SHP77 treated with DMSO at 0.1 percent for 48 hours (cell line): Measurements from ENCODE around the gene HOXA11.

Experiments
- DNase-seq: peaks from one replicate; lab custom pipeline; 2025; lab: John Stamatoyannopoulos, UW

The HOXA11 gene

GRCh38 chr7:27180431-27181420 is 4.3 kb downstream of the HOXA11 start:
- no peak for DNase-seq

GRCh38 chr7:27179503-27180430 is 5.3 kb downstream of the HOXA11 start:
- DNase-seq, result no peak

- no peak for DNase-seq
Observed at GRCh38 chr7:27179030-27179429, 6.0 kb downstream of the HOXA11 start.

GRCh38 chr7:27178366-27178765 is 6.7 kb downstream of the HOXA11 start:
- no peak for DNase-seq

- DNase-seq, result no peak
Observed at GRCh38 chr7:27177795-27178320, 7.2 kb downstream of the HOXA11 start.

- DNase-seq, result no peak
Observed at GRCh38 chr7:27176962-27177794, 7.9 kb downstream of the HOXA11 start.

- no peak for DNase-seq
Observed at GRCh38 chr7:27176524-27176845, 8.5 kb downstream of the HOXA11 start.

- no peak for DNase-seq
Observed at GRCh38 chr7:27175626-27176523, 9.2 kb downstream of the HOXA11 start.

GRCh38 chr7:27174874-27175625 is 10.0 kb downstream of the HOXA11 start:
- no peak for DNase-seq

GRCh38 chr7:27173956-27174873 is 10.8 kb downstream of the HOXA11 start, which contains the start of gene HOXA10:
TSS of gene HOXA10 (minus strand) at chr7:27174320. CDS start at chr7:27174306, 14 bp downstream.
- no peak for DNase-seq

- no peak for DNase-seq
Observed at GRCh38 chr7:27173511-27173955, 11.5 kb downstream of the HOXA11 start.

GRCh38 chr7:27172823-27173510 is 12.1 kb downstream of the HOXA11 start:
- DNase-seq, result no peak

- no peak for DNase-seq
Observed at GRCh38 chr7:27172315-27172774, 12.7 kb downstream of the HOXA11 start.

GRCh38 chr7:27171637-27172314 is 13.3 kb downstream of the HOXA11 start:
- DNase-seq, result no peak

- DNase-seq, result no peak
Observed at GRCh38 chr7:27171325-27171636, 13.8 kb downstream of the HOXA11 start.

- DNase-seq, result no peak
Observed at GRCh38 chr7:27170426-27171324, 14.4 kb downstream of the HOXA11 start.
